ENCODE measurements around the gene APOL1.
"Not testable (repeated sequence)": the region's sequence is repeated elsewhere in the genome, so short reads cannot be mapped to it uniquely, and the experiment has no call there.

APOL1 gene

DNA sequence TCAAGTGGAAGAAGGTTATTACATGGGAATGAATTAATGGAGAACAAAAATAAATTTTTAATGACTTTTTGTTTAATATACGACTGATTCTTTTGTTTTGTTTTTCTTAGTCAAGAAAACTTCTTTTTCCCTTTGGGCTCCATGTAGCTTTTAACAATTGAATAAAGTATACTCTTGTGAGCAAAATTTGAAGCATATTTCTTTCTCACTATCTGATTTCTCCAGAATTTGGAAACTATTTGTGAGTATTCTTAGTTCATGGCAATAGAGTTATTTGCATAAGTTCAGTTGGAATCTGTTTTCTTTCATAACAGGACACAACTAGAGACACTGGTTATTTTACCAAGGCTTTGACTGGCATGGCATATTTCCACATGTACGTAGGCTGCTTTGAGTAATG, 3.8 kb upstream of the APOL1 start:
- no peak for ATAC-seq
- Mint-ChIP-seq H3K27me3 (no peaks in the 10 kb centered on the region), H3K9me3 (no peaks in the 10 kb centered on the region), H3K4me3 (no peak overlapping the region), H3K4me1 (peaks cover 35% of the 10 kb centered on the region), H3K36me3 (no peaks in the 10 kb centered on the region), H3K27ac (no peak overlapping the region)

DNA sequence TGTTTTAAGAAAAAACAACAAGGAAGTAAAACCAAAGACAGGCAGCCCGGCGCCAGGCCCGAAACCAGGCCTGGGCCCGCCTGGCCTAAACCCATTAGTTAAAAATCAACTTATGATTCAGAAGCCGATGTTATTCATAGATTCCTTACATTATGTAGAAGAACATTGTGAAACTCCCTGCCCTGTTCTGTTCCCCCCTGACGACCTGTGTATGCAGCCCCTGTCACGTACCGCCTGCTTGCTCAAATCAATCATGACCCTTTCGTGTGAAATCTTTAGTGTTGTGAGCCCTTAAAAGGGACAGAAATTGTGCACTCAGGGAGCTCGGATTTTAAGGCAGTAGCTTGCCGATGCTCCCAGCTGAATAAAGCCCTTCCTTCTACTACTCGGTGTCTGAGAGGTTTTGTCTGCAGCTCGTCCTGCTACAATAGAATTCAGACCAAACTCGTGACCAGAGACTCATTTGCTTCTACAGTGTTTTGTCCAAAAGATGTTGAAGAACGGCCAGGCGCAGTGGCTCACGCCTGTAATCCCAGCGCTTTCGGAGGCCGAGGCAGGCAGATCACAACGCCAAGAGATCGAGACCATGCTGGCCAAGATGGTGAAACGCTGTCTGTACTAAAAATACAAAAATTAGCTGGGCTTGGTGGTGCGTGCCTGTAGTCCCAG, 2.5 kb upstream of the APOL1 start:
- not testable (repeated sequence) for H3K36me3 Mint-ChIP-seq, H3K4me3 Mint-ChIP-seq, H3K9me3 Mint-ChIP-seq, ATAC-seq, H3K27me3 Mint-ChIP-seq
- H3K4me1 Mint-ChIP-seq, result peaks cover 44% of the 10 kb centered on the region
- peak overlapping the region; percentile 54 for H3K27ac Mint-ChIP-seq

DNA sequence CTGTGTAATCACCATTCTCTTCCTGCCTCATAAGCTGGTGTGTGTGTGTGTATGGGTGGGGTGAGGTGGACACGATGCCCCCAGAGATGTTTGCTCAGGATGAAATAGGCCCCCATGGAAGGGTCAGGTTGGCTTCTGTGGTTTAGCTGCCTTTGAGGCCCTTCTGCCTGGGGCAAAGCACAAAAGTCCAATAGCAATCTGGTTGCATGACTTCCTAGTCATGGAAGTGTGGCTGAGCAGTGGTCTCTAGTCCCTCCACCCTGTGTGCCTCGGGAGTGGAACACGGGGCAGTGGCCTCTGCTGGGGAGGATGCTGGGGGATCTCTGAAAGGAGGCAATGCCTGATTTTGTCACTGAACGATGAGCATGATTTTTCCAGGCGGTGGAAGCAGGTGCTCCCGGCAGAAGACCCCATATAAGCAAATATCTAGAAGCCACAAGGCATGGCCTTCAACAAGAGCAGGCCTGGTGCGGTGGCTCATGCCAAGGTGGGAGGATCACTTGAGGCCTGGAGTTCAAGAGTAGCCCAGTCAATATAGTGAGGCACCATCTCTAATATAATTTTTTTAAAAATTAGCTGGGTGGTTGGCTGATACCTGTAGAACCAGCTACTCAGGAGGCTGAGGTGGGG, 839 bp upstream of the APOL1 start:
- H3K27me3 Mint-ChIP-seq, H3K9me3 Mint-ChIP-seq, H3K36me3 Mint-ChIP-seq, ATAC-seq: not testable (repeated sequence)
- Mint-ChIP-seq H3K27ac (peak overlapping the region; percentile 97), H3K4me1 (peaks cover 54% of the 10 kb centered on the region), H3K4me3 (peak overlapping the region; percentile 83)

DNA sequence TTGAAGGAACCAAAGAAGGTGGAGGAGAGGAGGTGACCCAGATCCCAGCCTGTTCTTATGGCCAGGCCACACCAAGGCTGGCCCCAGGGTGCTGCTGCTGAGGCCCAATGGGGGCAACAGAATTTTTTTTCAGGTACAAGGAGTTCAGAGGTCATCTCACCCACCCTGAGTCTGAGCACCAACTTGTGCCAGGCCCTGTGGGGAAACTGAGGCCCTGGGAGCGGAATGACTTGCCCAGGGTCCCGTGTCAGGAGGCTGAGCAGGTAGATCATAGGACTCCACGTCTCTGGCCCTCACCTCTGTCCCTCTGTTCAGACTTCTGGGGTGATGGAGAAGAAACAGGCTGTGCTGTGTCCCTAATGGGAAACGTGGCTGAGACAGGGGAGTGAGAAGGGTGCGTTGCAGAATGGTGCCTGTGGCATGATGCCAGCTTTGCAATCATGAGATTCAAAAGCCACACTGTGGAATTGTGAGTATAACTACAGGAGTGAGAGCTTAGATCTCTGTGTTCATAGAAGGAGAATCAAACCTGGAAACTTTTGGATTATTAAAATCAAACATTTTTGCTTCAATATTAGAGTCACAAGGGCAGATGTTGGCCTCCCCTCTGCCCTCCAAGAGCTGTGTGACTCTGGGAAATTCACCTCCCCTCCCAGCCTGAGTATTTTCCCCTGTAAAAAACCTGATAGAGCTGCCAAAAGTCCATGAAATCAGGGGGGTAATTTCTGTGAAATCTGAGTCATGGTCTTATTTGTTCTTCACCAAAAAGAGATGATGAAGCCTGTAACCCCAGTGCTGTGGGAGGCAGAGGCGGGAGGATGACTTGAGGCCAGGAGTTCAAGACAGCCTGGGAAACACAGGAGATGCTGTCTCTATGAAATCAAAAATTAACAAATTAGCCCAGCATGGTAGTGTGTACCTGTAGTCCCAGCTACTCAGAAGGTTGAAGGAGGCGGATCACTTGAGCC, 874 bp downstream of the APOL1 start:
- Mint-ChIP-seq H3K9me3 (no peaks in the 10 kb centered on the region), H3K27ac (peak overlapping the region; percentile 97), H3K4me3 (peak overlapping the region; percentile 83), H3K36me3 (peaks cover 14% of the 10 kb centered on the region), H3K4me1 (peaks cover 64% of the 10 kb centered on the region), H3K27me3 (no peaks in the 10 kb centered on the region)
- ATAC-seq, result no peak

DNA sequence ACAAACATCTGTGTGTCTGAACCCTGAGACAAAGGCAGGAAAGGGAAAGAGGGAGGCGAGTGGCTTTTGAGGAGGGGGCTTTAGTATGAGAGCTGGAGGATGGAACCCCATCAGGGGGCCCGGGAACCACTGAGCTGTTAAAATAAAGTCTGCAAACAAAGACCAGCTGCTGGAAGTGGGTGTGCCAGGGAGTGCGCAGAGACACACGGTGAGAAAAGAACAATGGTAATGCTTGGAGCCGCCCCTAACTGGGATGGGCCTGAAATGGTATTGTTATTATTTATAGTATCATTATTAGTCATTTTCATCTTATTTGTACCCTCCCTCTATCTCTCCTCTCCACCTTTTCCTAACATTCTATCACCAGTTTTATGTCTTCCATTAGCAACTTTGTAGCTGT, 2.6 kb downstream of the APOL1 start:
- not testable (repeated sequence) for H3K27ac Mint-ChIP-seq, H3K9me3 Mint-ChIP-seq, ATAC-seq, H3K4me3 Mint-ChIP-seq, H3K27me3 Mint-ChIP-seq
- peaks cover 62% of the 10 kb centered on the region for H3K4me1 Mint-ChIP-seq
- peaks cover 15% of the 10 kb centered on the region for H3K36me3 Mint-ChIP-seq

DNA sequence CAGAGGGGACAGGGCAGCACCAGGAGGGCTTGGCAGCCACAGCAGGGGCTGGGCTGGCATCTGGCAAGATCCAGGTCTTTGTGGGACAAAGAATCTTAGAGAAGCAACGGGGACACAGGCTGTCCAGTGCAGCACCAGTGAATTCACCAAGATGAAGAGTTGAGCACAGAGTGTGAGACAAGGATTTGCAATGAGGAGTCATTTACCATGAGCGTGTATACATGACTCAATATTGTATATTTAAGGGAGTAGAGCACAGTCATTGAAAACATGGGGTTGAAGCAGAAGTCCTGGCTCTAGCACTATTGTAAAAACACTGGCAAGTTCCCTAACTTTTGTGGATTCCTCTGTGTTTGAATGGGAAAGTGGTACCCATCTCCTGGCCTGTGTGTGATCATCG, 3.5 kb downstream of the APOL1 start:
- ATAC-seq, result no peak
- H3K4me3 Mint-ChIP-seq, result no peak overlapping the region
- peaks cover 15% of the 10 kb centered on the region for H3K36me3 Mint-ChIP-seq
- no peaks in the 10 kb centered on the region for H3K9me3 Mint-ChIP-seq
- H3K27ac Mint-ChIP-seq, result no peak overlapping the region
- peaks cover 60% of the 10 kb centered on the region for H3K4me1 Mint-ChIP-seq
- H3K27me3 Mint-ChIP-seq, result no peaks in the 10 kb centered on the region

DNA sequence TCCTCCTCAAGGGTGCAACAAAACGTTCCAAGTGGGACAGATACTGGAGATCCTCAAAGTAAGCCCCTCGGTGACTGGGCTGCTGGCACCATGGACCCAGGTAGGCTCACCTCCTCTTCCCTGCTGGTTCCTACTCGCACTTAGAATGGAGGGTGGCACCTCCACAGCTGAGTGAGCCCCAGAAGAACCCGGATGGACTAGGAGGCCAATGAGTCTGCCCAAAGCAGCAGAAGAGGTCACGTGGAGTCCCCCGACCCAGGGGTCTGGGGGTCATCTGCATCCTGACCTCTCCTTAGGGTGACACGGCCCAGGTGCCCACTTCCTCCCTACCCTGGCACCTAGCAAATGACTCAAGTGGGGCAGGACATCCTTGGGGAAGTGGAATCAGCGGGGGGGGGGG, 4.4 kb downstream of the APOL1 start:
- Mint-ChIP-seq H3K4me1 (peaks cover 52% of the 10 kb centered on the region), H3K4me3 (no peak overlapping the region), H3K27me3 (no peaks in the 10 kb centered on the region), H3K27ac (no peak overlapping the region), H3K9me3 (no peaks in the 10 kb centered on the region), H3K36me3 (peaks cover 22% of the 10 kb centered on the region)
- no peak for ATAC-seq

DNA sequence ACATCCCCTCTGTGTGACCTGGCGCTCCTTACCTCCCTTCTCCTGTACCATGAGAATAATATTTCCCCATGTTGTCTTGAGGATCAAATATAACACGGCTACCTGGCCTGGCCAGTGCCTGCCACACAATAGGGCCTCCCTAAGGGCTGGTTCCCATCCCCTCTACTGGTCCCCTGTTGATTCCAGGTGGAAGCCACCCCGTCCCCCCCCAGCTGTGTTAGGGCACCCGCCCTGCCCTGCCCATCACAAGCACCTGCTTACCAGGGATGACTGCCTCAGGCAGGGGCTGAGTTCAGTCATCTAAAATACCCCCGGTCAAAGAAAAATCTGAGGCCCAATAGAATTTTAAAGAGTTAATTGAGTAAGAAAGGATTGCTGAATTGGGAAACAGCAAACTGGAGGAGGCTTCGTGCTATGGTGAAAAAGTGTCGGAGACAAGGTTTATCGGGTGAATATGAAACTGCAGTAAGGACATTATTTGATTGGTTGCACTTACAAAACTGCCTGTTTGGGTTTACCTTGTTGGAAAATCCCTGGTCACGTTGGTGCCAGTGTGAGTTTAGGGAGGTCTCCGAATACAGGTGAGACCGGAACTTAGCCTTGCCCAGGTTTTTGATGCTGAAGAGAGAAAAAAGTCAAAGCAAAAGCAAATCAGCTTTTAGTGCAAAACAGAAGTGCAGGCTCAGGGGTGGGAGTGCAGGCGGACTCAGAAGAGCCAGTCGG, 5.2 kb downstream of the APOL1 start:
- ATAC-seq, result no peak

DNA sequence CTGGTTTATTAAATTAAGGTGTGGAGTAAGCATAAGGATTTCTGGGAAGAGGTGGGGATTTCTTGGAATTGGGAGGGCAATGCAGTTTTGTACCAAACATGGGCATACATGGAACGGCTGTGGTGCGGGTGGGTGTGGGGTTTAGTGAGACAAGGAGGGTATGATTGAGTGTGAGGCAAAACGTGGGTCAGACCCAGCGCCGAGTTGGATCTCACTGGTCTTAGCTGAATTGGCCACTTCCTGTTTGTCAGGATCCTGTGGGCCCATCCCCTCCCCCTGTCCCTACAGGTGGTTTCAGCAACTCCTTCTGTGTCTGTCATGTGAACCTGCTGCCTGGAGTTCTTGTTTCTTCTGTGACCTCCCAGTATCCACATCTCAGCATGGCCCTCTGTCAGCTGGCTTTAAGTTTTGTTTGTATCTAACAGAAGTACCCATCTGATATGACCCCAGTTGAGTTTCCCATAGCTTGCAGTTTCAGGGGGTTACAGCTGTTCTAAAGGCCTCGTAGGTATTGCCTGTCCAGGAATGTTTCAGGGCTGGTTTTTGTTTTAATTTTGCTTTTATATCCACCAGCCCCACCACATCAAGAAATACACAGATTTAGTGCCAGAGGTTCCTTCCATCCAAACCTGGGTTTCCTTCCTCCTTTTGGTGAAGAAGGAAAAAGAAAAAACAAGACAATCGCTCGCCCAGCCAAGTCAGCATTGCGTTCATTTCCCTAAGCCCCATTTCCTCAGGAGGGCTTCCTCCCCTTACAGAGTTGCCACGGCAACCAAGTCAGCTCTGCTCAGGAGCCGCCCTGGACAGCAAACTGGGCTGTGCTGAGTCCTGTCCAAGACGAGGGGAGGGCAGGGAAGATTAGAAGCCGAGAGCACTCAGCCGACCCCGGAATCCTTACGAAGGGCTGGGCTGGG, 6.0 kb downstream of the APOL1 start:
- peaks cover 35% of the 10 kb centered on the region for H3K4me1 Mint-ChIP-seq
- no peaks in the 10 kb centered on the region for H3K27me3 Mint-ChIP-seq
- peaks cover 38% of the 10 kb centered on the region for H3K36me3 Mint-ChIP-seq
- H3K27ac Mint-ChIP-seq, result peak overlapping the region; percentile 45
- H3K9me3 Mint-ChIP-seq, result no peaks in the 10 kb centered on the region
- ATAC-seq, result peak; percentile 62
- no peak overlapping the region for H3K4me3 Mint-ChIP-seq

More for the DNA sequence above, 5.2 kb downstream of the APOL1 start:
- H3K36me3 Mint-ChIP-seq, result peaks cover 30% of the 10 kb centered on the region
- peak overlapping the region; percentile 45 for H3K27ac Mint-ChIP-seq
- no peaks in the 10 kb centered on the region for H3K9me3 Mint-ChIP-seq
- H3K27me3 Mint-ChIP-seq, result no peaks in the 10 kb centered on the region
- peaks cover 44% of the 10 kb centered on the region for H3K4me1 Mint-ChIP-seq
- H3K4me3 Mint-ChIP-seq, result no peak overlapping the region

DNA sequence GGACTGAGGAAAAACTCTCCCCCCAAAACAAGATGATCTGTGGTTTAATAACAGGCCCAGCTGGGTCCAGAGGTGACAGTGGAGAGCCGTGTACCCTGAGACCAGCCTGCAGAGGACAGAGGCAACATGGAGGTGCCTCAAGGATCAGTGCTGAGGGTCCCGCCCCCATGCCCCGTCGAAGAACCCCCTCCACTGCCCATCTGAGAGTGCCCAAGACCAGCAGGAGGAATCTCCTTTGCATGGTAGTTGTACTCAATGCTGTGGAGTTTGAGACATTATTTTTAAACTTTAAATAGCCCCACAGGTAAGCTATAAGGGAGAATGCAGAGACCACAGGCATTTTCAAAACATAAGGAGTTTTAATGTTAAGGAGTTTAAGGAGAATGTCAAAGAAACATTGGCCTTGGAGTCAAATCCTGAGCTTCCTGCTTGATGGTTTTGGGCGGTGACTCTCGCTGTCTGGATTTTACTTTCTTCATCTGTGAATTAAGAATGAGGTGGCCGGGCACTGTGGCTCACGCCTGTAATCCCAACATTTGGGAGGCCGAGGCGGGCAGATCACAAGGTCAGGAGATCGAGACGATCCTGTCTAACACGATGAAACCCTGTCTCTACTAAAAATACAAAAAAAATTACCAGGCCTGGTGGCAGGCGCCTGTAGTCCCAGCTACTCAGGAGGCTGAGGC, 6.8 kb downstream of the APOL1 start:
- Mint-ChIP-seq H3K36me3 (peaks cover 39% of the 10 kb centered on the region), H3K4me3 (no peak overlapping the region), H3K27ac (no peak overlapping the region), H3K27me3 (no peaks in the 10 kb centered on the region), H3K4me1 (peaks cover 28% of the 10 kb centered on the region), H3K9me3 (no peaks in the 10 kb centered on the region)
- ATAC-seq, result no peak

DNA sequence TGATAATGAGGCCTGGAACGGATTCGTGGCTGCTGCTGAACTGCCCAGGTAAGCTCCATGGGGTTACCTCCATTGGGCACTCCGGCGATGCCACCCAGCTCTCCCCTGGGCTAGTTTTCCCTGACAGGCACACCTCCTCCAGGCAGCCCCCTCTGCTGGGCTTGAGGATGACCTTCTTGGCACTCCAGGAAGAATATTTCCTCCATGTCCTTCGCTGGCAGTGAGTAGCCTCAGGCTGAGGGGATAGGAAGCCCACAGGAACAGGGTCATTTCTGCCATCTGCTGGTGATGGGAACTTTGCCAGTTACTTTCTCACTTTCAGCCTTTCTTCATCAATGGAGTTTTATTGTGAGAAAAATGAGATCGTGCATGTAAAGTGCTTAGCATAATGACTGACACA, 8.7 kb downstream of the APOL1 start:
- not testable (repeated sequence) for H3K27me3 Mint-ChIP-seq, H3K27ac Mint-ChIP-seq, H3K4me3 Mint-ChIP-seq, H3K9me3 Mint-ChIP-seq, ATAC-seq
- H3K36me3 Mint-ChIP-seq, result peaks cover 59% of the 10 kb centered on the region
- peaks cover 14% of the 10 kb centered on the region for H3K4me1 Mint-ChIP-seq

DNA sequence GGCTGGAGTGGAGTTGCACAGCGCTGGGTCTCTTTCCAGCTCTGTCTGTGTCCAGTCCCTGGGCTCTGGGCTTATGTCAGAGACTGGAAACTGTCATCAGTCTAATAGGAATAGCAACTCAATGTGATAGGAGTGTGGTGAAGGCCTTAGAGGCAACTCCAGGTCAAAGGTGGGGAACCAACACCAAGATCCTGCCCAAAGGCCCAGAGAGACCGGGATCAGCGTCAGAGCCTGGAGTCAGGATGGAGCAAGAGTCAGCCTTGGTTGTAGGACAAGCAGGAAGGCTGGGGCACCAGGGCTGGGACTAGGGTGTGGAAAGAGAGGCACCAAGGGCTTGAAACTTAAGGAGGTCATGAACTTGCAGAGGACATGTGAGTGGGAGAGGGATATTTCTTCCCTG, 9.4 kb downstream of the APOL1 start:
- H3K4me3 Mint-ChIP-seq, H3K27ac Mint-ChIP-seq, H3K9me3 Mint-ChIP-seq, ATAC-seq, H3K27me3 Mint-ChIP-seq: not testable (repeated sequence)
- Mint-ChIP-seq H3K4me1 (peaks cover 14% of the 10 kb centered on the region), H3K36me3 (peaks cover 65% of the 10 kb centered on the region)

DNA sequence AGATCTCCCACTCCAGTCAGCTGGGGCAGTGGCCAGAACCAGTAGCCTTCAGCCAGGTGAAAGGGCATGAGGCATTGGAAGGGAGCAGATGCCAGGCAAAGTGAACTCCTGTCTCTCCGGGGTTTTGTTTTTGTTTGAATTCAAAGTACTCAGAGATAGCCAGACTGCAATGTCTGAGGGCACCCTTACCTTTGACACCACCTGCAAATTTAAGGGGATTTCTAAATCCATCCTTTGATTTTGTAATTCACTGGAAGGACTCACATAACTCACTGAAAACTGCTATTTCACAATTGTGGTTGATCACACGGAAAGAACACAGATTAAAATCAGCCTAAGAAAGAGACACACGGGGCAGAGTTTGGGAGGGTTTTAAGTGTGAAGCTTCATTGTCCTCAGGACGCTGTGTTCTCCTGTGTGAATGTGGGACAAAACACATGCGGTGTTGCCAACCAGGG, 10.3 kb downstream of the APOL1 start:
- H3K27me3 Mint-ChIP-seq, H3K9me3 Mint-ChIP-seq, ATAC-seq, H3K4me3 Mint-ChIP-seq, H3K4me1 Mint-ChIP-seq: not testable (repeated sequence)
- Mint-ChIP-seq H3K27ac (peak overlapping the region; percentile 3), H3K36me3 (peaks cover 66% of the 10 kb centered on the region)

Measured in stimulated activated memory B cell treated with anti-CD40 and anti-IgM and Interleukin-4, amounts not matched to agents 10 μg/mL and 1 μg/mL and 100 μg/mL, for 72 hours (primary cell).